ENCODE data around the gene OSR1. TPM values are rescaled to one million over a fixed set of nuclear protein-coding genes. Genes with fewer than 3 reads are reported as not detected.

Gene OSR1
- total and polyA plus RNA-seq, 7 donors = 0.69 to 33.0 (median 7.8) TPM

DNA sequence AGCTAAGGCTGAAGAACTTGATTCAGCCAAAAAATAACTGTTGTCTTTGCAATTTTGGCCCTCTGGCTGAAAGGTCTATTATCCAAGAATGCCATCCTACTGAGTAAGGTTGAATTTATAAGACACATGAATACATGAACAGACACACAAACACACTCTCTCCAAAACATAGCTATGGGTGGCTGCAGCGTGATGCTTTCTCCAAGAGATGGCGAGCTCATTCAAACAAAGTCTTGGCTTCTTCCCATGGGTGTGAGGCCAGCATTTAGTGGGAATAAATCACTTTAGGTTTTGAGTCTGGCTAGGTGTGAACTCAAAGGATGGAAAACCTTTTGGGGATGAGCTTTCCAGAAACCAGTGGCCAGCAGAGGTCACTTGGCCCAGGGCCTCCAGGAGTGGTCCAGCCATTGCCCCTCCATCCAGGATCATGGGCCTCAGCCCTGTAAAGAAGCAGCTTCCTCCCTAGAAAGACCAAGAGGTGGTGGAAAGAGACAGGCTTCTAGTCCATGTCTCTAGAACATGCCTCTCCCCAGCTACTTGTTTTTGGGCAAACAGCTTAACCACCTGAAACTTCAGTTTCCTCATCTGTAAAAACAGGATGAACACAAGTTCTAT lies 11.0 kb upstream of the OSR1 start:
- no peaks in the 10 kb centered on the region for H3K27me3 ChIP-seq
- TF ChIP-seq, protein P1, sequence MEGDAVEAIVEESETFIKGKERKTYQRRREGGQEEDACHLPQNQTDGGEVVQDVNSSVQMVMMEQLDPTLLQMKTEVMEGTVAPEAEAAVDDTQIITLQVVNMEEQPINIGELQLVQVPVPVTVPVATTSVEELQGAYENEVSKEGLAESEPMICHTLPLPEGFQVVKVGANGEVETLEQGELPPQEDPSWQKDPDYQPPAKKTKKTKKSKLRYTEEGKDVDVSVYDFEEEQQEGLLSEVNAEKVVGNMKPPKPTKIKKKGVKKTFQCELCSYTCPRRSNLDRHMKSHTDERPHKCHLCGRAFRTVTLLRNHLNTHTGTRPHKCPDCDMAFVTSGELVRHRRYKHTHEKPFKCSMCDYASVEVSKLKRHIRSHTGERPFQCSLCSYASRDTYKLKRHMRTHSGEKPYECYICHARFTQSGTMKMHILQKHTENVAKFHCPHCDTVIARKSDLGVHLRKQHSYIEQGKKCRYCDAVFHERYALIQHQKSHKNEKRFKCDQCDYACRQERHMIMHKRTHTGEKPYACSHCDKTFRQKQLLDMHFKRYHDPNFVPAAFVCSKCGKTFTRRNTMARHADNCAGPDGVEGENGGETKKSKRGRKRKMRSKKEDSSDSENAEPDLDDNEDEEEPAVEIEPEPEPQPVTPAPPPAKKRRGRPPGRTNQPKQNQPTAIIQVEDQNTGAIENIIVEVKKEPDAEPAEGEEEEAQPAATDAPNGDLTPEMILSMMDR (IDR thresholded peaks at IDR 0.05) = no peak
- TF ChIP-seq POLR2AphosphoS5 (IDR thresholded peaks at IDR 0.05) (no peak), POLR2A (IDR thresholded peaks at IDR 0.05) (no peak), EP300 (IDR thresholded peaks at IDR 0.05) (no peak)
- no peak for DNase-seq
- WGBS, 2 donors = 53 to 84% methylated on average over 2 of the region's 2 CpGs
- no peak overlapping the region for H3K27ac ChIP-seq
- H3K4me1 ChIP-seq = peaks cover 0 to 9% (median 0%) of the 10 kb centered on the region in 4 donors
- no peaks in the 10 kb centered on the region for H3K36me3 ChIP-seq
- intact Hi-C loops (cut with DNase I) = no loop called here
- H3K4me3 ChIP-seq = no peak overlapping the region
- H3K9me3 ChIP-seq = no peaks in the 10 kb centered on the region

DNA sequence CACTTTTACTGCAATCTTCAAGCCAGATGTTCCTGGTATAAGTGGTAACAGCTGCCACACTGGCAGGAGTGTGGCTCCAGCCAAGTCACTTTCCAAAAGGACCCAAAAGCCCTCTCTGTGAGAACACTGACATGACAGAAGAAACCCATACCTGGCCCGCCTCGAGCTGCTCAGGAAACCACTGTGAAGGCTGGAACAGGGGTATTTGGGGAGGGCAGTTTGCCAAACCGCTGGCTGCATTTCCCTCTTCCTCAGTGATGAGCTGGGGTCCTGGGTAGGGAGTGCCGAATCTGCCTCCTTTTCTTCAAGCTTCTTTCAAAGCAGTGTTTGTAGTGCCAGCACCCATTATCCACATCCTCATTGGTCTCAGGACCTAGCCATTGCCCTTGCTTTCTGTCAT lies 10.3 kb upstream of the OSR1 start:
- no peak for DNase-seq
- peaks cover 0 to 5% (median 0%) of the 10 kb centered on the region in 3 donors for H3K27me3 ChIP-seq
- no peak overlapping the region for H3K27ac ChIP-seq
- H3K36me3 ChIP-seq = no peaks in the 10 kb centered on the region
- TF ChIP-seq POLR2AphosphoS5 (IDR thresholded peaks at IDR 0.05) (no peak), POLR2A (IDR thresholded peaks at IDR 0.05) (no peak), EP300 (IDR thresholded peaks at IDR 0.05) (no peak)
- TF ChIP-seq, protein P1 (IDR thresholded peaks at IDR 0.05) = no peak
- H3K9me3 ChIP-seq = no peaks in the 10 kb centered on the region
- no peak overlapping the region for H3K4me3 ChIP-seq
- intact Hi-C loops (cut with DNase I) = no loop called here
- WGBS, 2 donors = 67 to 87% methylated on average over 4 of the region's 4 CpGs
- H3K4me1 ChIP-seq = peaks cover 0 to 9% (median under 1%) of the 10 kb centered on the region in 4 donors

DNA sequence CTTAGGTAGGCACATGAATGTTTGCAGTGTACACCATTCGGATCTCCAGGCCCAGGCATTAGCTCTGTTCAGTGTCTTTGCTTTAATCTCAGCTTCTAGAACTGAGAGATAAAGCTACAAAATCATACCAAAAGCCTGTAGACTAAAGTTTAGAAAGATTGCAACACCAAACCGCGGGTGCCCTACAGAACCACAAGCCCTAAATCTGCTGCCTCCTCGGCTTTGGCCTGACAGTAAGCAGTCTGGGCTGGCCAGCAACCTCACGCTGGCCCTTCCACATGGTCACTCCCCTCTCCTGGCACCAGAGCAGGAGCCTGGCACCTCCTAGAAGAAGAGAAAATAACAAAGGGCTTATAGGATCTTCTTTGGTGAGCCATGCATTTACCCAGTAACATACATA lies 8.9 kb upstream of the OSR1 start:
- Histone ChIP-seq H3K4me3 (no peak overlapping the region), H3K27me3 (peaks cover 0 to 14% (median 0%) of the 10 kb centered on the region in 3 donors), H3K4me1 (peaks cover 0 to 18% (median 6%) of the 10 kb centered on the region in 4 donors), H3K27ac (no peak overlapping the region), H3K36me3 (no peaks in the 10 kb centered on the region), H3K9me3 (no peaks in the 10 kb centered on the region)
- 82 to 85% methylated on average over 5 of the region's 5 CpGs for WGBS, 2 donors
- intact Hi-C loops (cut with DNase I) = no loop called here
- TF ChIP-seq POLR2AphosphoS5 (IDR thresholded peaks at IDR 0.05) (no peak), POLR2A (IDR thresholded peaks at IDR 0.05) (no peak), EP300 (IDR thresholded peaks at IDR 0.05) (no peak)
- TF ChIP-seq, protein P1 (IDR thresholded peaks at IDR 0.05) = no peak
- DNase-seq = no peak

DNA sequence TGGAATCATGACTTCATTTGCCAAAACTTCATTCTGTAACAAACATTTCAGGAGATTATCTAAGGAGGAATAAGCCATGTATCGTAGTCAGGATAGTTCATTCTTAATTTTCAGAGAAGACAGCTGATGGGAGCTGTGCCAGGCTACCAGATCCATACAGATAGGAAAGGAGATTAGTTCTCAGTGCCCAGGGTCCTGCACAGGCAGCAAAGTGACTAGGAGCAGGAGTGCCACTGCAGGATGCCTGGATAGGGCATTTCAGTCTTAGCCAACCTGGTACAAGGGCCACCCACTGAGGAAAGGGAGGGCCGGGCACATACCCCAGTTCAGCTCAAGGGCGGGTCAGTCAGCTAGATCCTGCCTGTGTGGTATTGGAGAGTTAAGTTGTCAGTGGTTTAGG lies 6.7 kb upstream of the OSR1 start:
- H3K4me1 ChIP-seq = peaks cover 0 to 29% (median 12%) of the 10 kb centered on the region in 4 donors
- WGBS, 2 donors = 79 to 83% methylated on average over 3 of the region's 3 CpGs
- no peak overlapping the region for H3K27ac ChIP-seq
- no peak for DNase-seq
- no peaks in the 10 kb centered on the region for H3K36me3 ChIP-seq
- H3K27me3 ChIP-seq = peaks cover 0 to 29% (median 0%) of the 10 kb centered on the region in 3 donors
- intact Hi-C loops (cut with DNase I) = no loop called here
- no peaks in the 10 kb centered on the region for H3K9me3 ChIP-seq
- H3K4me3 ChIP-seq = no peak overlapping the region
- TF ChIP-seq EP300 (IDR thresholded peaks at IDR 0.05) (no peak), POLR2A (IDR thresholded peaks at IDR 0.05) (no peak), POLR2AphosphoS5 (IDR thresholded peaks at IDR 0.05) (no peak)
- TF ChIP-seq, protein P1 (IDR thresholded peaks at IDR 0.05) = no peak
